NCI-H2196 treated with DMSO at 0.1 percent for 48 hours (cell line): ENCODE results near the gene GNB5.

Experiments
- DNase-seq: peaks from one replicate; lab custom pipeline; 2025; ENCODE audit not compliant: unreplicated experiment; lab: John Stamatoyannopoulos, UW

The GNB5 gene

GRCh38 chr15:52208306-52208946 is 17.2 kb upstream of the GNB5 start:
- DNase-seq: peak; percentile 10

- no peak for DNase-seq
These were observed 16.0 kb upstream of the GNB5 start for GRCh38 chr15:52207191-52207590.

- no peak for DNase-seq
These were observed 15.3 kb upstream of the GNB5 start for GRCh38 chr15:52206446-52206845.

GRCh38 chr15:52204657-52205056 is 13.5 kb upstream of the GNB5 start:
- no peak for DNase-seq

- DNase-seq: no peak
These were observed 9.7 kb upstream of the GNB5 start for GRCh38 chr15:52200831-52201365.

DNA sequence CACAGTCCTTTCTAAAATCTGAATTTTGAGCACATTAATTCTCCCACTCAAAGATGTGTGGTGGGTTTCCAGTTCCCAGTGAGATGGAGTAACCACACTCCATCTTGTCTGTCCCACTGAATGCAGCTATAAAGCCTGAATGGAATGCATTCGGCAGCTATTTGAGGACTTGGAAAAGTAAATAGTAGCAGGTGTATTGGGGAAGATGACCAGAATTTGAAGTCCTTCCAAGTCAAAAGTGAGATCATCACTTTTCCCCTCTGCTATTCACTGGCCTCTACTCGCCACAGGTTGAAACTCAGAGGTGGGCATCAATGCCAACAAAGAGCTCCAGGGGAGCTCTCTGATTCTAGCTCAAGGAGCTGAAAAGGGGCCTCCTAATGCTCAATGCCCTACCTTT is 8.1 kb upstream of the GNB5 start:
- no peak for DNase-seq

DNA sequence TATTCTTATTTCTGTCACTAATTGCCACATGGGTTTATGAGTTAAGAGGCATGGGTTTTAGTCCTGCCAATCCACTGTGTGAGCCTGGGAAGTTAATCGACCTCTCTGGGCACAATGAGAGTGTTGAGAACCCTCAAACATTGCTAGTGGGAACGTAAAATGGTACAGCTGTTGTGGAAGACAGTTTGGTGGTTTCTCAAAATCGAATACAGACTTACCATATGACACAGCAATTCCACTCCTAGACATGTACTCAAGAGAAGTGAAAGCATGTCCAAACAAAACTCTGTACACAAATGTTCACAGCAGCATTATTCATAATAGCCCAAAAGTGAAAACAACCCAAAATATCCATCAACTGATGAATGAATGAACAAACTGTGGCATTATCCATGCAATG is 5.7 kb upstream of the GNB5 start:
- DNase-seq: no peak

GRCh38 chr15:52193791-52194190 is 2.6 kb upstream of the GNB5 start:
- no peak for DNase-seq

GRCh38 chr15:52193321-52193720 is 2.1 kb upstream of the GNB5 start:
- no peak for DNase-seq

- no peak for DNase-seq
These were observed 4.3 kb downstream of the GNB5 start for GRCh38 chr15:52186651-52187486.

DNA sequence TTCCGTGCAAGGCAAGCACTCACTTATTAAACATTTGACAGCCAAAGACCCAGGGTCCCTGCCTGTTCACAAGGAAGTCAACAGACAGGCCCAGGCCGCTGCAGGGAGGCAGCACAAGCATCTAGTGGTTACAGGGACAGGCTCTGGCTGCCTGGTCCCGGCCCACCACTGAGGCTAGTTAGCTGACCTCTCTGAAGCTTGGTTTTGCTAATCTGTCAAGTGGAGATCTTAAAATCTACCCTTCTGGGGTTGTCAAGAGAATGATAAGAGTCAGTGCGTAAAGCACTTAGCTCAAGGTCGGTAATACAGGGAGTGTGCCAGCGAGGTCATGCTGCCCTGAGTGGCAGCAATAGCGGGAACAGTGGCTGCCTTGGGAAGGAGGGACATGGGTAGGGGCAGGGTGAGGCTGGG is 6.0 kb downstream of the GNB5 start:
- no peak for DNase-seq

GRCh38 chr15:52184721-52185120 is 6.5 kb downstream of the GNB5 start:
- no peak for DNase-seq

GRCh38 chr15:52183562-52184173 is 7.5 kb downstream of the GNB5 start:
- no peak for DNase-seq

DNA sequence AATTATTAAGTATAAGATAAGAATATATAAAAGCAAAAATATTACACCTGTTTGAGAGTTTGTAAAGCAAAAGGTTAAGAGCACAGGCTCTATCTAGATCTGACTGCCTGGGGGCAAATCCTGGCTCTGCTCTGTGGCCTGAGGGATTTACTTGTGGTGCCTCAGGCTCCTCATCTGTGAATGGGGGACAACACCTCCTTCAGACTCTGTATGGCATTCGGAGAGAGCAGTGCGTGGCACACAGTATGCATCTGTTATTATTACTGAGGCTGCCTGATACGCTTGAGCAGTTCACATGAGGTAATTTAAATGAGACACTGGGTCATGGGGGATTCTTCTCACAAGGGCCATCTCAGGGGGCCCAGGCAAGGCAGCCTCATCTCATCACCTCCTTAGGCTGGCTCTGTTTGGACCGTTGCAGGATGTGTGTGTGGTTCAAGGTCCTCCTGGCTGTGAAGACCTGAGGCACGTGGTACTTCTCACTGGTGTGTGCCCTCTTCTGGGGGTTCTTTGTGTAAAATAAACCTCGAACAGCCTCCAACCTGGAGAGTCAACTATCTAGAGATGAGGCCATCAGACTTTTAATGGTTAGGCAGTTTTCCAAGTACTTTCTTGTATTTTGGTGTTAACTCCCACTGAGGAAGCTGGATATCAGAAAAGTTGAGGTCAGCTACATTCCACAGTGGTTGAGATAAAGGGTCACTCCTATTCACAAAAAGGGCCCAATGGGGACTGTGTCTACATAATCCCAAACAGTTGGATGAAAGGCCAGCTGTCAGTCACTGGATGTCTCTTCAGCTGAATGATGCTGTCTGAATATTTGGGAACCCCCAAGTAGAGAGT is 9.0 kb downstream of the GNB5 start:
- DNase-seq: no peak

DNA sequence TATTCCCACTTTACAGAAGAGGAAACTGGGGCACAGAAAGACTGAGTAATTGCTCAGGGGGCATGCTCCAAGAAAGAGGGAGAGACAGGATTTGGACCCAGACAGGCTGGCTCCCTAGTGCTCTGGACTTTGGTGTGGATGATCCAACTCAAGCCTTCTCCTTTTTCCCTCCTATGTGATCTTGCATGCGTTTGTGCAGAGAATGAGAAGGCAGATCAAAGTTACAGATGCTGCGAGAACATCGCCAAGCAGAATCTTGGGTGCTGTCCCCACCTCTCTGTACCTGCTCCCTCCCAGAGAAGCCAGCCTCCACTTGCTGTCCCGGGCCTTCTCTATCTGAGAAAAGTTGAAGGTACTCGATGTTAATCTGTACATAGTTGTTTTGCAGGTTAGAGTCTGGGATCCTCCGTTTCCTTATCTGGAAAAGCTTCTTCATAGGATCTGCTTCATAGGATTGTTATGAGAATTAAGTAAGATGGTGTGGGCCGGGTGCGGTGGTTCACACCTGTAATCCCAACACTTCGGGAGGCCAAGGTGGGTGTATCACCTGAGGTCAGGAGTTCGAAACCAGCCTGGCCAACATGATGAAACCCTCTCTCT is 10.2 kb downstream of the GNB5 start:
- no peak for DNase-seq

GRCh38 chr15:52180196-52180835 is 10.9 kb downstream of the GNB5 start:
- no peak for DNase-seq

DNA sequence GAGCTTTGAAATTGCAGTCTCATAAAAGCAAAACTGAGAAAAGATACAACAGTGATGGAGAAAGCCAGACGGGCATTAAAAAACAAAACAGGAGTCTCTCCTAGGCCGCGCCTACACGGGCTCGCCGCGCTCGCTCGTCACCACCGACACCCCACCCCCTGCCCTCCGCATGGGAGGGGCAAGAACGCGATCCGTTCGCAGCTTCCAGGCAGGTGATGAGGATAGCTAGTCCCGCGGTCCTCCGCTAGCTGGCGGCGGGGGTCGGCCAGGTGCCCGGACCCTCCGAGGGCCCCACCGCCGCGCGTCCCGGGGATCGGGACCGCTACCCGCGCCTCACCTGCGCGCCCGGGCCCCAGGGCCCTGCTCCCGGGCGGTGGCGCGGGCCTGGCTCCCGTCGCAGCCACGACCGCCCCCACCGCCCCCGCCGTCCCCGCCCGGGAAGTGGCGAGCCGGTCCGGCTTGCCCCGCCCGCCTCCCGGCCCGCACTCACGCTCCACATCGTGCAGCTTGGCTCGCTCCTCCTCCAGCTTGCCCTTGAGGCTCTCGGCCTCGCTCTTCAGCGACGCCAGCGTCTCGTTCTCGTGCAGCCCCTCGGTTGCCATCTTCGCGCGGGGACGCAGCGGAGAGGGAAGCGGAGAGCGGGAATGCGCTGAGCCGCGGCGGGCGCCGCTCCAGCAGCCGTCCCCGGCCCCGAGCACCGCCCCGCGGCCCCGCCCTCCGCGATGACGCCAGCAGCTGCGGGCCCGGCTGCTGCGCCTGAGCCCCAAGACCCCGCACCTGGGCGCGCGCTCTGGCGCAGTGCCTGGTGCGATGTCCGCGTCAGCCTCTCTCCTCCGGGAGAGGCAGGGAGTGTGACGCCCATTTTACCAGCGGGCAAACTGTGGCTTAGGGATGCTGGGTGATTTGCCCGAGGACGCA is 11.7 kb downstream of the GNB5 start:
- DNase-seq: peak; percentile 56

- DNase-seq: no peak
These were observed 12.4 kb downstream of the GNB5 start for GRCh38 chr15:52178765-52179164.

GRCh38 chr15:52172869-52173268 is 18.3 kb downstream of the GNB5 start:
- DNase-seq: no peak
